HG02973 (cell line): Measurements from ENCODE around the gene HLA-E.
"Not testable (repeated sequence)": the region's sequence is repeated elsewhere in the genome, so short reads cannot be mapped to it uniquely, and the experiment has no call there.

Source experiments
- ATAC-seq: cut with Tn5 transposase; IDR thresholded peaks from one replicate; pipeline ENCODE4 v1.9.1; 2021; ENCODE audit warnings: moderate library complexity; ENCODE audit not compliant: unreplicated experiment

HLA-E gene

DNA sequence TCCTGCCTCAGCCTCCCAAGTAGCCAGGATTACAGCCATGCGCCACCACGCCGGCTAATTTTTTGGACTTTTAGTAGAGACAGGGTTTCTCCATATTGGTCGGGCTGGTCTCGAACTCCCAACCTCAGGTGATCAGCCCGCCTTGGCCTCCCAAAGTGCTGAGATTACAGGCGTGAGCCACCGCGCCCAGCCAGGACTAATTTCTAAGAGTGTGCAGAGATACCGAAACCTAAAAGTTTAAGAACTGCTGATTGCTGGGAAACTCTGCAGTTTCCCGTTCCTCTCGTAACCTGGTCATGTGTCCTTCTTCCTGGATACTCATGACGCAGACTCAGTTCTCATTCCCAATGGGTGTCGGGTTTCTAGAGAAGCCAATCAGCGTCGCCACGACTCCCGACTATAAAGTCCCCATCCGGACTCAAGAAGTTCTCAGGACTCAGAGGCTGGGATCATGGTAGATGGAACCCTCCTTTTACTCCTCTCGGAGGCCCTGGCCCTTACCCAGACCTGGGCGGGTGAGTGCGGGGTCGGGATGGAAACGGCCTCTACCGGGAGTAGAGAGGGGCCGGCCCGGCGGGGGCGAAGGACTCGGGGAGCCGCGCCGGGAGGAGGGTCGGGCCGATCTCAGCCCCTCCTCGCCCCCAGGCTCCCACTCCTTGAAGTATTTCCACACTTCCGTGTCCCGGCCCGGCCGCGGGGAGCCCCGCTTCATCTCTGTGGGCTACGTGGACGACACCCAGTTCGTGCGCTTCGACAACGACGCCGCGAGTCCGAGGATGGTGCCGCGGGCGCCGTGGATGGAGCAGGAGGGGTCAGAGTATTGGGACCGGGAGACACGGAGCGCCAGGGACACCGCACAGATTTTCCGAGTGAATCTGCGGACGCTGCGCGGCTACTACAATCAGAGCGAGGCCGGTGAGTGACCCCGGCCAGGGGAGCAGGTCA, at the start of gene HLA-E:
Gene HLA-E (plus strand): TSS at position 429 of the 945 bp plus-strand sequence. CDS start 23 bp downstream, at position 452.
- ATAC-seq = peak; percentile 72

GRCh38 chr6:30441171-30441570, 48.1 kb upstream of the HLA-E start:
- ATAC-seq = no peak

- ATAC-seq = no peak
Measured at GRCh38 chr6:30443657-30444450, 45.5 kb upstream of the HLA-E start.

GRCh38 chr6:30444451-30444742, 44.9 kb upstream of the HLA-E start:
- ATAC-seq = no peak

DNA sequence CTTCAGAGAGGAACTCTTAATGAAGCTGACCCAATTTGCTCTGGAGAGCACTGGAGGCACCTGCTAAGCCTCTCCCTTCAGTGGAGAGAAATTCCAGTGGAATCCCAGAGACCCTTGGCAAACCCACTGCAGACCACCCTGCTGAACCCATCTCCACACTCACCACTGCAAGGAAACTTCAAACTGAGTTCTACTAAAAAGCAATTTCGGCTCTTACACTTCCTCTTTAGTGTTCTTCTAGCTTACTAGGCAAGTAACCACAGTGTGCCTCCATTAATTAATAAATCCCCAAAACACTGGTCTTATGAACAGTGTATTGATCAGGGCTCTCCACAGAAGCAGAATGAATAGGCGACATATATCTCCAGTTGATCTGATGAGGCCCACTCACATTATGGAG, 43.0 kb upstream of the HLA-E start:
- no peak for ATAC-seq

GRCh38 chr6:30447237-30447636, 42.1 kb upstream of the HLA-E start:
- no peak for ATAC-seq

DNA sequence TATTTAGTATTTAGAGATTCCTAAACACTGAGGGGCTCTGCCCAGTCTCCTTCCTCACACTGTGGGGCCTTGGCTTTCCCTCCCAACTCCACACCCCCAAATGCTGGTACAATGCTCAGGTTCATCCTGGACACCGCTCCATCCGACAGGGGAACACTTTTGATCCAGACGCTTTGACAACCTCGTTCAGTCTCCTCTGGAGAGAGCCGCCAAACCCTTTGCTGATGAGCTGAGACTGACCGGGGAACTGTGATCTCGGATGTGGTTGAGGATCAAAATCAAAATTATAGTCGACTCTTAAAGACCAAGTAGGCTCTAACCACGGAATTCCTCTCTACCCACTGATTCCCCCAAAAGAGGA, 38.8 kb upstream of the HLA-E start:
- ATAC-seq = no peak

DNA sequence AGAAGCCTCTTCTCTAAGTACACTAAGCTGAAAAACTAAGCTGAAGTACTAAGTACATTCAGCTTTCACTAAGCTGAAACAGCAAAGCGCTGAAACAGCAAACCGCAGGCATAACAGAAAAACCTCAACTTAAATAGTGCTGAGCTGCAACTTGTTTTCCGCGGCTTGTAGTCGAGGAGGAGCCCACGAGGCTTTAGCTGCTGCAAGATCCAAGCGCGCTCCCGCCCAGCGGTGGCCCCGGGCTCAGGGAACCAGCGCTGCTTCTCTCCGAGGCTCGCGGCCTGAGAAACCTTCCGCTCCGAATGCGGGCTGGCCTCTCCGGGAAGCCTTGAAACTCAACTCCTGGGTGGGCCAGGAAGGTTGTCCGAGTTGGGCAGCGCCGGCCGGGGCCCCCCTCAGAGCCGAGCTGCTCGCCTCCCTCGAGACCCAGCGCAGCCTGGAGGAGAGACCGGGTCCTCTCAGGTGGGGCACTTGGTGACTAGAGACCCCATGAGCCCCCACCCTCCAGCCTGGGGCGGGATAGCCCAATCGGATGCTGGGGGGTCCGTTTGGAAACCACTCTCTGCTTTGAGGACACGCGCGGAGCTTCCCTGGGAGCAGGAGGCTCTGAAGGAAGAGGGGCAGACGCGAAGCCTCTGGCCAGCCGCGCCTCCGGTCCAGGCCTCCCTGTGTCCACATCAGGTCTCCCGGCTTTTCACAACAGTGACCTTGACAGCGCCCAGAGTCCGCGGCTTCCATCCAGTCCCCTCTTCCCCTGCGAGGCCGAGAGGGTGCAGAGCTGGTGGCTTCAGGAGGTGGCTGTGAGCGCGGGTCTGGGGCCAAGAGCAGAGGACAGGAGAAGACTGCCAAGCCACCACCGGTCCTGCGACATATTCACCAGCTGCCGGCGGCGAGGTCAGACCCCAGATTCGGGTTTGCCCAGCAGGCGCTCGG, 38.1 kb upstream of the HLA-E start:
- no peak for ATAC-seq

- ATAC-seq = no peak
Measured at GRCh38 chr6:30452736-30453507, 36.4 kb upstream of the HLA-E start.

DNA sequence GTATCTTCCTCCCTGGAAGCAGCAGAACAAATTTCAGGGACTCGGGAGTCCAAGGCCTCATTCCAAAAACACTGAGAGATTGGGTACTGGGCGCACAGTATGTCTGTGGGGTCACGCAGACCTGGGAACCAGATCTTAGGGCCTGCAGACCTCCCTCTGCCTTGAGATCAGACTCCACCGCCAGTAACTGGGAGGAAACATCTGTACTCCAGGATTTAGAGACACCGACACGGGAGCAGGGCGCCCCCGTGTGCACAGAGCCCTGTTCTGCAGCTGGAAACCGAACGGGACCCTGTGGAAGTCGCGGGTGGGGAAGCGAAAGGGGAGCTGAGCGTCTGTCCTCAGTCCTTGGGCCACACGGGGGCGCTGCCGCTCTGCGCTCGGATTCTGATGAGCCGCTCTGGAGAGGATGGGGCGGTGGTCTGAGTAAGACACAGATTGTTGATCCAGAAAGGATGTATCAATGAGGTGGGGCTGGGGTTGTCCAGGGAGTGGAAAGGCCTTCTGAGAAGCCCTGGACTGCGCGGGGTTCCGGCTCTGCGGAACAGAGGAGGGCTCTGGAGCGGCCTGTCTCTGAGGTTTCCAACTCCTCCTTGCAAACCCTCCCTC, 35.7 kb upstream of the HLA-E start:
- no peak for ATAC-seq

GRCh38 chr6:30459145-30459544, 30.2 kb upstream of the HLA-E start:
- no peak for ATAC-seq

DNA sequence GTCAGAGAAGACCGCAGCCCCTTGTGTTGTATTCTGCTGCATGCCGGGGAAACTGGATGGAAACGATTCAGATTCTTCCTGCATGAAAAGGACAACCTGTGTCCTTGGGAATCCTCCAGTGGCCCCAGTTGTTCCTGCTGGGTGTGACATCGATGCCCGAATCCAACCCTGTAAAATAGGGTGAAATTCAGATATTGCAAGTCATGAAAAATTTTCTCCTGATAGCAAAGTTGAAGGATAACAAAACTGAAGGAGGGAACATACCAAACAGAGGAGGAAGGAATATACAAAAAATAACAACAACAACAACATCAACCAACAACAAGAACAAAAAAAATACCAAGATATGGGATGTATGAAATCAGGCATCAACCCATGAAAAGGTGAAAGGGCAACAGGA, 28.3 kb upstream of the HLA-E start:
- ATAC-seq = no peak

- no peak for ATAC-seq
Measured at GRCh38 chr6:30462482-30462881, 26.8 kb upstream of the HLA-E start.

DNA sequence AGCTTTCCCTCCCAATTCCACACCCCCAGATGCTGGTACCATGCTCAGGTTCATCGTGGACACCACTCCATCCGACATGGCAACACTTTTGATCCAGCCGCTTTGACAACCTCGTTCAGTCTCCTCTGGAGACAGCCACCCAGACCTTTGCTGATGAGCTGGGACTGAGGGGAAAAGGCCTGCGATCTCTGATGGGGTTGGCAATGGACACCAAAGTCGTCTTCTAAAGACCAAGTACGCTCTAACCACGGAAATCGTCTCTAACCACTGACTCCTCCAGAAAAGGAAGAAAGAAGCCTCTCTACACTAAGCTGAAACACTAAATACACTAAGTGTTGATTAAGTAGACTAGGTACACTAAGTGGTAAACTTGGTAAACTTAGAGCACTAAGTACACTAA, 26.1 kb upstream of the HLA-E start:
- no peak for ATAC-seq

GRCh38 chr6:30463651-30464618, 25.4 kb upstream of the HLA-E start:
- no peak for ATAC-seq

DNA sequence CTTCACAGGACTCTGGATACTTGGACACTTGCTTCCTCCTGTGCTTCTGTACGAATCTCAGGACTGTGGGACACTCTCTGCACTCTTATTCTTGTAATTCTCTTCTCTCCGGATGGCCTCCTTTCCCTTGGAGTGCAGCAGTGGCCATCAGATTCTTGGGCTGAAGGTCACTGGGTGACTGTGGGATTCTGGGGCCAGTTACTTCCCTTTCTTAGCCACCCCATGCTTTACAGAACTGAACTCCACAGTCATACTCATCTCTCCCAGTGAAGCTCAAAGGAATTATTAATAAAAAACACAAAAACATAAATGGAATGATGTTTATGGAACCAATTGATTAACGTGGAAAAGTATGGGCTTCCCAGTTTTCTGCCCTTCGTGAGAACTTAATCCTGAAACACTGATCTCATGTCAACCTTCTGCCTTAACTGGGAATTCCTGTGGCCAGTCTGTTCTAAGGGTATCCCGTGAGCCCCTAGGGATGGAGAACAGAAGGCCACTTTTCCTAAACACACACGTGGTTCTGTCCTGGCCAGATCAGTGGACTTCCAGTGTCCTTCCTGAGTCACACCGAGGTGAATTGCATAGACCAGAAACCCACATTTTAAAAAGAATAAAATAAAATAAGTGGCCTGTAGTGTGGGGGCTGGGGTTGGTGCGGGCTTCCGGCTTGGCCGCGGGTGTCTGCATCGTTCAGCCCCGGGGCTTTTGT, 23.6 kb upstream of the HLA-E start:
- no peak for ATAC-seq

- no peak for ATAC-seq
Measured at GRCh38 chr6:30470968-30471367, 18.3 kb upstream of the HLA-E start.

GRCh38 chr6:30475116-30475515, 14.2 kb upstream of the HLA-E start:
- not testable (repeated sequence) for ATAC-seq
